CD14-positive monocyte (primary cell): Measurements from ENCODE around the gene EBF3. TPM values are rescaled to one million over a fixed set of nuclear protein-coding genes. Genes with fewer than 3 reads are reported as not detected.

Experiments
- DNase-seq, 3 donors: peaks; one replicate each; pipeline ENCODE4 v3.0.0-alpha.2; 2011 to 2022
- H2AFZ ChIP-seq: 2 replicates; pipeline ENCODE4 v1.6.0; 2012; ENCODE audit warnings: mild to moderate bottlenecking, low read depth, low read length, inconsistent platforms; ENCODE audit not compliant: insufficient read depth, poor library complexity, severe bottlenecking
- H3K27ac ChIP-seq, 2 donors: 1 replicate in 1 of 2; 2 replicates in 1 of 2; pipeline ENCODE4 v1.5.1; 2012 to 2013; ENCODE audit warnings: low read length in 2 of 2, control low read depth in 1 of 2, inconsistent platforms in 1 of 2, low read depth in 1 of 2, mild to moderate bottlenecking in 1 of 2
- H3K27me3 ChIP-seq, 2 donors: one replicate each; pipeline versions ENCODE4 v1.6.0 to v1.6.1; 2011 to 2013; ENCODE audit warnings: low read length in 2 of 2; ENCODE audit not compliant: control insufficient read depth in 2 of 2, insufficient read depth in 2 of 2
- H3K36me3 ChIP-seq, 2 donors: replicated peaks in 1 of 2; 1 replicate in 1 of 2; 2 replicates in 1 of 2; pipeline versions ENCODE4 v1.5.1 to v1.6.1; 2012 to 2013; ENCODE audit warnings: low read length in 2 of 2, control low read depth in 1 of 2, inconsistent platforms in 1 of 2, mild to moderate bottlenecking in 1 of 2; ENCODE audit not compliant: insufficient read depth in 2 of 2, control insufficient read depth in 1 of 2
- H3K4me1 ChIP-seq, 2 donors: 1 replicate in 1 of 2; 2 replicates in 1 of 2; pipeline versions ENCODE4 v1.5.1 to v1.6.1; 2012 to 2013; ENCODE audit warnings: low read length in 2 of 2, control low read depth in 1 of 2, inconsistent platforms in 1 of 2, mild to moderate bottlenecking in 1 of 2, moderate library complexity in 1 of 2; ENCODE audit not compliant: insufficient read depth in 2 of 2, control insufficient read depth in 1 of 2
- H3K4me2 ChIP-seq: replicated peaks from 2 replicates; pipeline ENCODE3; 2012; ENCODE audit warnings: low read length, moderate library complexity, mild to moderate bottlenecking; ENCODE audit not compliant: poor library complexity, severe bottlenecking; ENCODE audit errors: extremely low read depth
- H3K4me3 ChIP-seq, 3 experiments: fragments of 200-600 bp in 1 of 3; sonication (generic) in 1 of 3; replicated peaks in 1 of 3; 1 replicate in 2 of 3; 2 replicates in 1 of 3; pipeline ENCODE4 v1.5.1; 2011 to 2013; ENCODE audit warnings: low read length in 3 of 3, mild to moderate bottlenecking in 3 of 3, control low read depth in 2 of 3, low read depth in 2 of 3, inconsistent platforms in 1 of 3, moderate library complexity in 1 of 3
- H3K79me2 ChIP-seq: 2 replicates; pipeline ENCODE4 v1.6.0; 2012; ENCODE audit warnings: mild to moderate bottlenecking, control low read depth, inconsistent platforms, low read length, moderate library complexity; ENCODE audit not compliant: insufficient read depth
- H3K9ac ChIP-seq: 2 replicates; pipeline ENCODE4 v1.6.0; 2017; ENCODE audit warnings: low read length, mild to moderate bottlenecking; ENCODE audit not compliant: insufficient read depth, poor library complexity, severe bottlenecking
- H3K9me3 ChIP-seq, 2 donors: replicated peaks in 1 of 2; 1 replicate in 1 of 2; 2 replicates in 1 of 2; pipeline versions ENCODE4 v1.5.1 to v1.6.1; 2012 to 2013; ENCODE audit warnings: low read length in 2 of 2, control low read depth in 1 of 2; ENCODE audit not compliant: control insufficient read depth in 1 of 2, insufficient read depth in 1 of 2
- H4K20me1 ChIP-seq: 2 replicates; pipeline ENCODE4 v1.6.0; 2012; ENCODE audit warnings: mild to moderate bottlenecking, low read length, control low read depth, moderate library complexity; ENCODE audit not compliant: insufficient read depth
- H3K27ac Mint-ChIP-seq, 7 donors: one replicate each; pipeline ENCODE4 v1.8.0; 2020; ENCODE audit warnings: mild to moderate bottlenecking in 7 of 7, mixed read lengths in 7 of 7, moderate library complexity in 6 of 7, inconsistent platforms in 2 of 7
- H3K27me3 Mint-ChIP-seq, 3 donors: one replicate each; pipeline ENCODE4 v1.8.0; 2021 to 2022; ENCODE audit warnings: low read depth in 3 of 3, mild to moderate bottlenecking in 3 of 3, mixed read lengths in 3 of 3, moderate library complexity in 3 of 3, inconsistent platforms in 1 of 3
- H3K36me3 Mint-ChIP-seq, 2 donors: one replicate each; pipeline ENCODE4 v1.8.0; 2020; ENCODE audit warnings: mixed read lengths in 2 of 2, inconsistent platforms in 1 of 2, mild to moderate bottlenecking in 1 of 2
- H3K4me1 Mint-ChIP-seq: one replicate; pipeline ENCODE4 v1.8.0; 2020; ENCODE audit warnings: mild to moderate bottlenecking, mixed read lengths
- H3K4me3 Mint-ChIP-seq, 2 donors: one replicate each; pipeline ENCODE4 v1.8.0; 2020; ENCODE audit warnings: mild to moderate bottlenecking in 2 of 2, mixed read lengths in 2 of 2, moderate library complexity in 1 of 2
- H3K9me3 Mint-ChIP-seq, 7 donors: one replicate each; pipeline ENCODE4 v1.8.0; 2020 to 2022; ENCODE audit warnings: mixed read lengths in 7 of 7, mild to moderate bottlenecking in 6 of 7, moderate library complexity in 6 of 7, inconsistent platforms in 2 of 7
- CTCF ChIP-seq: fragments of 200-600 bp; IDR thresholded peaks from one replicate; pipeline ENCODE4 v1.8.0; 2022; ENCODE audit warnings: antibody characterized with exemption, mild to moderate bottlenecking
- WGBS: methylation state at CpG from one replicate; pipeline ENCODE4 v1.1.5; 2013; ENCODE audit warnings: missing lambda C conversion rate; ENCODE audit not compliant: insufficient coverage; 5-methylcytosine and 5-hydroxymethylcytosine counted together
- intact Hi-C, 2 donors: fragments of 100-400 bp; cut with micrococcal nuclease; formaldehyde crosslinking; loops; one replicate each; pipeline versions ENCODE4 v1.15.0 to v1.15.1; 2023
- polyA plus RNA-seq, 3 donors: library from polyadenylated mRNA; depleted of rRNA in 1 of 3; unstranded in 2 of 3; stranded (reverse) in 1 of 3; fragments of 300-500 nt in 2 of 3; fragments of >200 nt in 1 of 3; fragmentation: Illumina TruSeq in 2 of 3; gene quantifications; 1 replicate in 2 of 3; 2 replicates in 1 of 3; pipeline ENCODE4 v1.2.3, GENCODE V29; 2012 to 2021

Gene EBF3
- polyA plus RNA-seq, 3 donors = not detected

DNA sequence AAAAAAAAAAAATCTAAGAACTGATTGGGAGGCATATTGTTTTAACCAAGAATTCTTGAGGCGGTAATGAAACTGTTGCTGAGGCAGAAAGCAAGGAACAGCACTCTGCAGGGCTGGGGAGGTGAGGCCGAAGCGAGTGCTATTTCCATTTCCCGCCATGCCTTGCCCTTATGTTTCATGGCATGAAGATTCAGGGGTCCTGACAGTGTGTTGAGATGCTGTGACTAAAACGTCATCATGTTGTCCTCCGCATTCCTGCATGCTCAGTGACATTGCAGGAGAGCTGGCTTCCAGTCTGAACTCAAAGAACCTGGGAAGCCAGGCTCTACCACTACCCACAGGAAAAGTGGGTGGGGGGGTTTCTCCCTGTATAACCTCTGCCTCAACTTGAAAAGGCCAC is 85.2 kb downstream of the EBF3 start:
- H3K9me3 Mint-ChIP-seq = peaks cover 0 to 7% (median 0%) of the 10 kb centered on the region in 7 donors
- H3K9ac ChIP-seq = no peak overlapping the region
- peaks cover 0 to 3% (median 2%) of the 10 kb centered on the region in 3 donors for H3K27me3 Mint-ChIP-seq
- peaks cover 11% of the 10 kb centered on the region for H3K4me1 Mint-ChIP-seq
- H3K27ac ChIP-seq = no peak overlapping the region
- H2AFZ ChIP-seq = no peak overlapping the region
- no peaks in the 10 kb centered on the region for H3K27me3 ChIP-seq
- H3K27ac Mint-ChIP-seq = no peak overlapping the region
- H3K4me1 ChIP-seq = peaks cover 2 to 8% of the 10 kb centered on the region in 2 donors
- no peak overlapping the region for H3K4me3 ChIP-seq
- H3K4me2 ChIP-seq = no peak overlapping the region
- H3K36me3 ChIP-seq = no peaks in the 10 kb centered on the region
- H4K20me1 ChIP-seq = no peaks in the 10 kb centered on the region
- intact Hi-C loops = no loop called here
- H3K4me3 Mint-ChIP-seq = no peak overlapping the region
- H3K9me3 ChIP-seq = no peaks in the 10 kb centered on the region
- DNase-seq = no peak
- no peak for TF ChIP-seq CTCF
- WGBS = 90% methylated on average over 3 of the region's 6 CpGs
- H3K79me2 ChIP-seq = no peaks in the 10 kb centered on the region
- no peaks in the 10 kb centered on the region for H3K36me3 Mint-ChIP-seq

DNA sequence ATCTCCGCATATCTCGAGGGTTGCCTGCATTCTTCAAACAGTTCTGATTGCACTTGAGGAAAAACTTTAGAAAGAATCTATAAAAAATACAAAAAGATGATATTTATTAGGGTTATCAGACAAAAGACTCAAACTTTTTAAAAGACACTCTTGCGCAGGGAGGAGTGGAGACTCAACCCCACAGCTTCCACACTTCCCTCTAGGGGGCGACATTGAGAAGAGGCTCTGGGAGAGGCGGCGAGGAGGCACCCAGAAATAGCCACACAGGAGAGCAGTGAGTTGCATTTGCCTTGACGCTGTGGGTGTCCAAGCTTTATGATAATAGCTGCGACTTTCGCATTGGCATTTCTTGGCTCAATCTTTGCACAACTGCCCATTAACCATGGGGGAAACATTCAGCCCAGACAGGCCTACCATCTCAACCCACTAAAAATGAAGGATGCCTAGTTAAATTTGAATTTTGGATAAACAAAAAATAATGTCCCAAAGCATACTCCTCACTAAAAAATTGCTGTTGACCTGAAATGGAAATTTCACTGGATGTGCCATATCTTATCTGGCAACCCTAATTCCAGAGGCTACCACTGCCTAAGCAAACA is 86.2 kb downstream of the EBF3 start:
- no peak overlapping the region for H2AFZ ChIP-seq
- intact Hi-C loops = no loop called here
- TF ChIP-seq CTCF = peak; percentile 65

More for the DNA sequence above, 86.2 kb downstream of the EBF3 start:
- Histone ChIP-seq H3K36me3 (no peaks in the 10 kb centered on the region), H3K4me1 (no peaks in the 10 kb centered on the region), H4K20me1 (no peaks in the 10 kb centered on the region), H3K9ac (no peak overlapping the region), H3K4me3 (no peak overlapping the region), H3K27me3 (no peaks in the 10 kb centered on the region), H3K27ac (no peak overlapping the region), H3K4me2 (no peak overlapping the region), H3K9me3 (no peaks in the 10 kb centered on the region), H3K79me2 (no peaks in the 10 kb centered on the region)
- Mint-ChIP-seq H3K4me3 (no peak overlapping the region), H3K27me3 (peaks cover 0 to 3% (median 2%) of the 10 kb centered on the region in 3 donors), H3K4me1 (peaks cover 6% of the 10 kb centered on the region), H3K36me3 (no peaks in the 10 kb centered on the region), H3K9me3 (peaks cover 0 to 7% (median 0%) of the 10 kb centered on the region in 7 donors), H3K27ac (no peak overlapping the region)
- WGBS = 49% methylated on average over 4 of the region's 9 CpGs
- DNase-seq = no peak
